ENCODE results near the gene HNRNPC.

DNA sequence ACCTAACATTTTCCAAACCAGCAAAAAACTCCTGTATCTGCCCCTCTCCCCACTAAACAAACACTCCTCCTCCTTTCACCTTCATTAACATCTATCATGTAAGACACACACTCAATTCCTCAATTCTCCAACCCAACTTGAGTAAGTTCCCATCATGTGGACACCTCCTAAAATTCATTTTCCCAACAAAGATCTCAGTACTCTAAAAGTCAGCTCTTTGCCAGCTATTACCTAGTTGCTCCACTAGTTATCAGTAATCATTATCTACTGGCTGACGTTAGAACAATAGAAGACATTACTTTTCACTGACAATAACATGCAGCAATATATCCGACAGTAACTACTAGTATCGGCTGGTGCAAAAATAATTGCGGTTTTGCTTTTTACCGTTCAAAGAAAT, 42.1 kb downstream of the HNRNPC start:
- TF ChIP-seq, protein P1, sequence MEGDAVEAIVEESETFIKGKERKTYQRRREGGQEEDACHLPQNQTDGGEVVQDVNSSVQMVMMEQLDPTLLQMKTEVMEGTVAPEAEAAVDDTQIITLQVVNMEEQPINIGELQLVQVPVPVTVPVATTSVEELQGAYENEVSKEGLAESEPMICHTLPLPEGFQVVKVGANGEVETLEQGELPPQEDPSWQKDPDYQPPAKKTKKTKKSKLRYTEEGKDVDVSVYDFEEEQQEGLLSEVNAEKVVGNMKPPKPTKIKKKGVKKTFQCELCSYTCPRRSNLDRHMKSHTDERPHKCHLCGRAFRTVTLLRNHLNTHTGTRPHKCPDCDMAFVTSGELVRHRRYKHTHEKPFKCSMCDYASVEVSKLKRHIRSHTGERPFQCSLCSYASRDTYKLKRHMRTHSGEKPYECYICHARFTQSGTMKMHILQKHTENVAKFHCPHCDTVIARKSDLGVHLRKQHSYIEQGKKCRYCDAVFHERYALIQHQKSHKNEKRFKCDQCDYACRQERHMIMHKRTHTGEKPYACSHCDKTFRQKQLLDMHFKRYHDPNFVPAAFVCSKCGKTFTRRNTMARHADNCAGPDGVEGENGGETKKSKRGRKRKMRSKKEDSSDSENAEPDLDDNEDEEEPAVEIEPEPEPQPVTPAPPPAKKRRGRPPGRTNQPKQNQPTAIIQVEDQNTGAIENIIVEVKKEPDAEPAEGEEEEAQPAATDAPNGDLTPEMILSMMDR (optimal IDR thresholded peaks at IDR 0.05 in 1 of 3, IDR thresholded peaks at IDR 0.05 in 1 of 3, conservative IDR thresholded peaks at IDR 0.05 in 1 of 3; ENCODE audit: extremely low read depth in 1 of 3, insufficient read depth in 2 of 3, low read length in 3 of 3): no peak
- TF ChIP-seq EZH2 (IDR thresholded peaks at IDR 0.05; ENCODE audit: low read length): no peak
